ENCODE data around the gene TENT4A.

Gene TENT4A

DNA sequence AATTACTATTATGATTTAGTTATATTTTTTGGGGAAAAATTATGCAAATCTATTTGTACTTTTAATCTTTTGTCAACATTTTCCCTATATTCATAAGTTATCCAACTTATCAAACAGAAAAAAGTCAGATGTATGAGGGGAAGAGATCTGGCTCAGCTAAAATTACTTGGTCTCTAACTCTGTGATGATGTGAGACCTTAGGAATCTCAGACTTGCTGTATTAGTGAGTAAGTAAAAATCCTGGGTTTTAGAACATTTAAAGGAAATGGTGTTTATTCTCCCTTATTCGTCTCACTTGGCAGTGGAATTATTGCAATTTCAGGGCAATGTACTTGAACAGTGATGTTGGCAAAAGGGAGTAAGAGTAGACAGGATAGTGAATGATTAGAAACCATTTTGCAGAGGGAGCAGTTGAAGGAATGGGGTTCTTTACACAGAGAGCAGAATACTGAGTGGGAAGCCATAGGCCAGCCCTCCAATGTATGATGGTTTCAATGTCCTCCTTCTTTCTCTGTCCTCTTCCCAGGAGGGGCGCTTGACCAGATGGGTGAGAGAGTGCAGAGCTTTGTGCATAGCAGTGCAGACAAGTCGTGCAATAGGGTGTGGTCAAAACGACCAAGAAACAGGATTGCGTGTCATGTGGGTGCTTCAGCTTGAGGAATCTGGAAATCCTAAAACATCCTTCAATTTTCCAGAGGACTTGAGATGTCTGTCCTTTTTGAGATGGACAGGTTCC, 91.7 kb downstream of the TENT4A start:
- DNase-seq (ENCODE audit: low read depth in 2 of 2): no peak

DNA sequence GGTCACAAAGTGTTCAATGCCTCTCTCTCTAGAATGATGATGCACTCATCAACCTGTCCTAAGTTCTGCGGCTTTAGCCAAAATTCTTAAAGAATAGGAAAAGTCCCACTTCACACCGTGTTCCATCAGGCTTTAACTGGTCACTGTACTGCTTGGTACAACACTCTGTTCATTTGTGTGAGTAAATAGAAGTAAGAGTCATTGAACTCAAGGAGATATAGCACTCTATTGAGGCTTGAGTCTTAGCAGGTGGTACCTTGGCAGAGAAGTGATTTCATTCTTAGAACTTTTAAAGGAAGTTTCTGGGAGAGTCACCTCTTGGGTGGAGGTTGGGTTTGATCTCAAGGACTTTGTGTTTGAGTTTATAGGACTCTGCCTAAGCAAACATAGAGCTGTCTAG, 92.6 kb downstream of the TENT4A start:
- no peak for DNase-seq (ENCODE audit: low read depth in 2 of 2)
